Measurements from ENCODE around the gene KSR1.

The KSR1 gene

GRCh38 chr17:27451906-27452305, 4.3 kb upstream of the KSR1 start:
- no peak overlapping the region for H3K27ac ChIP-seq
- no peak for TF ChIP-seq ZFX (IDR thresholded peaks at IDR 0.05)
- TF ChIP-seq CTCF (conservative IDR thresholded peaks at IDR 0.05) = no peak

DNA sequence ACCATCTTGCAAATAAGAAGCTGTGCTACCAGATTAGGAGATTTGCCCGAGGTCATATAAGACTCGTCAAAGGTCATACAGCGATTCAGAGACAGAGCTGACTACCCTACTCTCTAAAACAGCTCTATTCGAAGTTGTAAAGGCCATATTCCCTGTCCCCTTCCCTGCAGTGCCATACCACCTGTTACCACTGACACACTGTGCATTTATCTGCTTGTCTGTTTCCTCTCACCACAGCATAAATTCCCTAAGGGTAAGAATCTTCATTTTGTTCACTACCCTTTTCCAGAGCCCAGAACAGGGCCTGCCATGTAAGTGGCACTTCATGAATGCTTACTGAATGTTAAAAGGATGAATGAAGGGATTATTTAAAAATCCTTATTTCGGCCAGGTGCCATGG, 3.4 kb upstream of the KSR1 start:
- no peak overlapping the region for H3K27ac ChIP-seq
- TF ChIP-seq ZFX (IDR thresholded peaks at IDR 0.05) (no peak), CTCF (conservative IDR thresholded peaks at IDR 0.05) (no peak)

DNA sequence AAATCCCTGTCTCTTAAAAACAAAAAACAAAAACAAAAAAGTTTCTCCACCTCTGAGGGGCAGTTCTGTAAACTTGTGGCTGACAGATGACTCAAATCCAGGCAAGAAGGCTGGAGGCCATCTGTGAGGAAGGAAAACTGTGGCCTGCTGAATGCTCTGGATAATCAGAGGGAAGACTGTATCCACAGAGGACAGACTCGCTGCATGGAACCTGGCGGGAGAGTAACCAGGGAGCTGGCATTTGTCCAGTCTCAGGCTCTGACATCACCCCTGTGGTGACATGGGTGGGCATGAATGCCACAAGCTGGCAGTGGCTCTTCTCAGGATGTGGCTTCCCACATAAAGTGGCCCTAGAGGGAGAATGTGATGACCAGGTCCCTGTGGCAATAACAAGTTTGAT, 2.8 kb upstream of the KSR1 start:
- TF ChIP-seq ZFX (IDR thresholded peaks at IDR 0.05) = no peak
- TF ChIP-seq CTCF (conservative IDR thresholded peaks at IDR 0.05) = no peak
- H3K27ac ChIP-seq = no peak overlapping the region

- H3K27ac ChIP-seq = no peak overlapping the region
- TF ChIP-seq ZFX (IDR thresholded peaks at IDR 0.05) (no peak), CTCF (conservative IDR thresholded peaks at IDR 0.05) (no peak)
These were observed 2.2 kb upstream of the KSR1 start for GRCh38 chr17:27454089-27454488.

- no peak for TF ChIP-seq ZFX (IDR thresholded peaks at IDR 0.05)
- TF ChIP-seq CTCF (conservative IDR thresholded peaks at IDR 0.05) = no peak
- H3K27ac ChIP-seq = no peak overlapping the region
These were observed 873 bp upstream of the KSR1 start for GRCh38 chr17:27455236-27455913.

GRCh38 chr17:27456681-27457359, 572 bp downstream of the KSR1 start:
- no peak overlapping the region for H3K27ac ChIP-seq
- TF ChIP-seq ZFX (IDR thresholded peaks at IDR 0.05) = no peak
- TF ChIP-seq CTCF (conservative IDR thresholded peaks at IDR 0.05) = no peak

- H3K27ac ChIP-seq = no peak overlapping the region
- TF ChIP-seq ZFX (IDR thresholded peaks at IDR 0.05) = no peak
- TF ChIP-seq CTCF (conservative IDR thresholded peaks at IDR 0.05) = no peak
These were observed 1.1 kb downstream of the KSR1 start for GRCh38 chr17:27457360-27457715.
